T-helper 1 cell treated with Interleukin-12 subunit alpha and Interleukin-12 subunit beta and Interleukin-4 antibody, amounts not matched to agents 30 μg/mL and 1 μg/mL, for 36 hours (primary cell): Measurements from ENCODE around the gene VIPR2.
"Not testable (repeated sequence)": the region's sequence is repeated elsewhere in the genome, so short reads cannot be mapped to it uniquely, and the experiment has no call there.

Experiments used
- H3K27ac Mint-ChIP-seq: one replicate; pipeline ENCODE4 v1.8.0; 2021; ENCODE audit warnings: mild to moderate bottlenecking, mixed read lengths
- H3K27me3 Mint-ChIP-seq: one replicate; pipeline ENCODE4 v1.8.0; 2021; ENCODE audit warnings: low read depth, mixed read lengths
- H3K36me3 Mint-ChIP-seq: one replicate; pipeline ENCODE4 v1.8.0; 2021; ENCODE audit warnings: low read depth, mixed read lengths
- H3K4me1 Mint-ChIP-seq: one replicate; pipeline ENCODE4 v1.8.0; 2021; ENCODE audit warnings: low read depth, mixed read lengths
- H3K4me3 Mint-ChIP-seq: one replicate; pipeline ENCODE4 v1.8.0; 2021; ENCODE audit warnings: mild to moderate bottlenecking, moderate library complexity, mixed read lengths
- H3K9me3 Mint-ChIP-seq: one replicate; pipeline ENCODE4 v1.8.0; 2021; ENCODE audit warnings: mixed read lengths

Gene VIPR2

GRCh38 chr7:159123294-159123693 lies 21.4 kb downstream of the VIPR2 start:
- not testable (repeated sequence) for H3K4me3 Mint-ChIP-seq, H3K36me3 Mint-ChIP-seq, H3K4me1 Mint-ChIP-seq, H3K27ac Mint-ChIP-seq, H3K27me3 Mint-ChIP-seq, H3K9me3 Mint-ChIP-seq

GRCh38 chr7:159122276-159122675 lies 22.4 kb downstream of the VIPR2 start:
- Mint-ChIP-seq H3K9me3 (peaks cover 5% of the 10 kb centered on the region), H3K27me3 (no peaks in the 10 kb centered on the region), H3K4me3 (no peak overlapping the region)

GRCh38 chr7:159121476-159121875 lies 23.2 kb downstream of the VIPR2 start:
- Mint-ChIP-seq H3K4me3 (no peak overlapping the region), H3K9me3 (peaks cover 5% of the 10 kb centered on the region), H3K36me3 (no peaks in the 10 kb centered on the region), H3K27ac (no peak overlapping the region), H3K27me3 (no peaks in the 10 kb centered on the region), H3K4me1 (peaks cover 6% of the 10 kb centered on the region)

More at GRCh38 chr7:159122276-159122675, 22.4 kb downstream of the VIPR2 start:
- Mint-ChIP-seq H3K27ac (no peak overlapping the region), H3K36me3 (no peaks in the 10 kb centered on the region), H3K4me1 (peaks cover 6% of the 10 kb centered on the region)

- no peak overlapping the region for H3K4me3 Mint-ChIP-seq
- H3K4me1 Mint-ChIP-seq = peaks cover 6% of the 10 kb centered on the region
- no peaks in the 10 kb centered on the region for H3K36me3 Mint-ChIP-seq
- H3K27me3 Mint-ChIP-seq = no peaks in the 10 kb centered on the region
- H3K27ac Mint-ChIP-seq = no peak overlapping the region
- peaks cover 5% of the 10 kb centered on the region for H3K9me3 Mint-ChIP-seq
Measured at GRCh38 chr7:159121068-159121467, 23.6 kb downstream of the VIPR2 start.

GRCh38 chr7:159120540-159120919 lies 24.1 kb downstream of the VIPR2 start:
- peaks cover 5% of the 10 kb centered on the region for H3K9me3 Mint-ChIP-seq
- H3K36me3 Mint-ChIP-seq = no peaks in the 10 kb centered on the region
- H3K27me3 Mint-ChIP-seq = peaks cover 2% of the 10 kb centered on the region
- peaks cover 6% of the 10 kb centered on the region for H3K4me1 Mint-ChIP-seq
- H3K4me3 Mint-ChIP-seq = no peak overlapping the region
- no peak overlapping the region for H3K27ac Mint-ChIP-seq

GRCh38 chr7:159119851-159120539 lies 24.7 kb downstream of the VIPR2 start:
- no peak overlapping the region for H3K27ac Mint-ChIP-seq
- no peaks in the 10 kb centered on the region for H3K36me3 Mint-ChIP-seq
- peaks cover 6% of the 10 kb centered on the region for H3K4me1 Mint-ChIP-seq
- no peak overlapping the region for H3K4me3 Mint-ChIP-seq
- H3K27me3 Mint-ChIP-seq = peaks cover 5% of the 10 kb centered on the region
- H3K9me3 Mint-ChIP-seq = peaks cover 5% of the 10 kb centered on the region

- peaks cover 6% of the 10 kb centered on the region for H3K4me1 Mint-ChIP-seq
- peaks cover 6% of the 10 kb centered on the region for H3K27me3 Mint-ChIP-seq
- H3K36me3 Mint-ChIP-seq = no peaks in the 10 kb centered on the region
- no peak overlapping the region for H3K27ac Mint-ChIP-seq
- peaks cover 5% of the 10 kb centered on the region for H3K9me3 Mint-ChIP-seq
- no peak overlapping the region for H3K4me3 Mint-ChIP-seq
Measured at GRCh38 chr7:159119026-159119741, 25.5 kb downstream of the VIPR2 start.

- Mint-ChIP-seq H3K27me3 (peaks cover 12% of the 10 kb centered on the region), H3K4me3 (no peak overlapping the region), H3K9me3 (peaks cover 4% of the 10 kb centered on the region), H3K4me1 (peaks cover 6% of the 10 kb centered on the region), H3K27ac (no peak overlapping the region), H3K36me3 (no peaks in the 10 kb centered on the region)
Measured at GRCh38 chr7:159118623-159119022, 26.0 kb downstream of the VIPR2 start.

GRCh38 chr7:159118197-159118595 lies 26.5 kb downstream of the VIPR2 start:
- Mint-ChIP-seq H3K27me3 (peaks cover 16% of the 10 kb centered on the region), H3K36me3 (no peaks in the 10 kb centered on the region), H3K4me1 (peaks cover 6% of the 10 kb centered on the region), H3K4me3 (no peak overlapping the region), H3K27ac (no peak overlapping the region), H3K9me3 (peaks cover under 1% of the 10 kb centered on the region)

- no peaks in the 10 kb centered on the region for H3K9me3 Mint-ChIP-seq
- H3K4me3 Mint-ChIP-seq = no peak overlapping the region
- no peak overlapping the region for H3K27ac Mint-ChIP-seq
- no peaks in the 10 kb centered on the region for H3K36me3 Mint-ChIP-seq
- H3K4me1 Mint-ChIP-seq = peaks cover 6% of the 10 kb centered on the region
- H3K27me3 Mint-ChIP-seq = peaks cover 21% of the 10 kb centered on the region
Measured at GRCh38 chr7:159117366-159118196, 27.1 kb downstream of the VIPR2 start.

GRCh38 chr7:159116581-159117339 lies 27.9 kb downstream of the VIPR2 start:
- H3K4me1 Mint-ChIP-seq = peaks cover 9% of the 10 kb centered on the region
- H3K9me3 Mint-ChIP-seq = no peaks in the 10 kb centered on the region
- H3K4me3 Mint-ChIP-seq = no peak overlapping the region
- no peaks in the 10 kb centered on the region for H3K36me3 Mint-ChIP-seq
- H3K27me3 Mint-ChIP-seq = peaks cover 25% of the 10 kb centered on the region
- H3K27ac Mint-ChIP-seq = no peak overlapping the region

- Mint-ChIP-seq H3K4me3 (no peak overlapping the region), H3K27ac (no peak overlapping the region), H3K36me3 (no peaks in the 10 kb centered on the region), H3K4me1 (peaks cover 9% of the 10 kb centered on the region), H3K9me3 (no peaks in the 10 kb centered on the region), H3K27me3 (peaks cover 29% of the 10 kb centered on the region)
Measured at GRCh38 chr7:159115601-159116501, 28.8 kb downstream of the VIPR2 start.

- H3K27me3 Mint-ChIP-seq = peaks cover 29% of the 10 kb centered on the region
- no peak overlapping the region for H3K4me3 Mint-ChIP-seq
- H3K36me3 Mint-ChIP-seq = no peaks in the 10 kb centered on the region
- H3K9me3 Mint-ChIP-seq = no peaks in the 10 kb centered on the region
- H3K4me1 Mint-ChIP-seq = peaks cover 9% of the 10 kb centered on the region
- no peak overlapping the region for H3K27ac Mint-ChIP-seq
Measured at GRCh38 chr7:159114981-159115380, 29.7 kb downstream of the VIPR2 start.
